Erythroblast (primary cell): Measurements from ENCODE around the gene PRM3.

Experiments
- GATA1 ChIP-seq: IDR thresholded peaks from 2 replicates; pipeline ENCODE4 v1.6.1; 2011; ENCODE audit warnings: low read depth, mild to moderate bottlenecking, control low read depth, low read length, moderate library complexity
- POLR2A ChIP-seq: IDR thresholded peaks from 2 replicates; pipeline ENCODE4 v1.6.1; 2011; ENCODE audit warnings: mild to moderate bottlenecking, low read length

DNA sequence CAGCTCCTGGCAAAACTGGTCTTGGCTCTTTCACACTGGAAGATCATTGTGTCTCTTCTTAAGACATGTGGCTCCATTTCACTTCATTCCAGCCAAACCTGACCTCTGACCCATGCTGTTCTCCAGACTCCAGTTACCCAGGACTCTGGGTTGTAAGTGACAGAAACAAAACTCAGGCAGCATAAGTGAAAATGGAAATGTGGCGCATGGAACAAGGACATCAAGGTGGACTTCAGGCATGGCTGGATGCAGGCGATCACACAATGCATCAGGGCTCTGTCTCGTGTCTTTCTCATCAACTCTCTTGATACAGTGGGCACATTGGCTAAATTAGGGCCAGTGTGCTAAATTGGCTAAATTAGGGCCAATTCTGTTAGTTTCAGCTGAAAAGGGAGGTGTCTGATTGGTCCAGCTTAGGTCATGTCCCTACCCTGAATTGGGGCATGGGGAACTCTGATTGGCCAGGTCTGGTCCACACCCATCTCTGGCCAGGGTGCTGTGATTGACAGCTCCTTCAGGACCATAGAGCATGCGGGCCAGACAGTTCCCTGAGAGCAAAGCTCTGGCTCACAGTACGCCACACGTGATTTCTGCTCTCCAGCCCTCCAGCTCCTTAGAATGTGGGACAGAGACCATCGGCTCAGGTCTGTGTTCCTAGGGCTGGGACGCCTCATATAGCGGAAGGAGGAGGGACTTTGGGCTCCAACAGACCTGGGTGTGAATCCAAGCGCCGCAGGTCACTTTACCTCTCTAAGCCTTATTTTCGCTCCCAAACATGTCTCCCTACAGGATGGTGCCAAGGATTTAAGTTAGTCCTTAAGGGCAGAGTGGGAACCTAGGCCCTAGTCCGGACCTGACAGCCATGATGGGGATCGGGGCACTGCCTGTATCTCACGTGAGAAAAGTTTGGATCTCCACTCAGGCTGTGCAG is 34.9 kb downstream of the PRM3 start:
- TF ChIP-seq POLR2A (no peak), GATA1 (no peak)
